Peyer's patch (tissue), 4 donors: ENCODE results near the gene MTFP1.

Source experiments
- POLR2A ChIP-seq, 2 donors: fragments of 450-650 bp; IDR thresholded peaks; one replicate each; pipeline ENCODE4 v1.5.1; 2017; ENCODE audit warnings: antibody characterized with exemption in 2 of 2, mild to moderate bottlenecking in 2 of 2, moderate library complexity in 2 of 2
- TF ChIP-seq, protein P1 (sequence below), 6 experiments: fragments of 450-650 bp in 4 of 6; fragments of 200-600 bp in 2 of 6; sonication (generic) in 1 of 6; IDR thresholded peaks; one replicate each; pipeline ENCODE4 v1.5.1; 2017 to 2019; ENCODE audit warnings: antibody characterized with exemption in 6 of 6, mild to moderate bottlenecking in 3 of 6, moderate library complexity in 1 of 6

DNA sequence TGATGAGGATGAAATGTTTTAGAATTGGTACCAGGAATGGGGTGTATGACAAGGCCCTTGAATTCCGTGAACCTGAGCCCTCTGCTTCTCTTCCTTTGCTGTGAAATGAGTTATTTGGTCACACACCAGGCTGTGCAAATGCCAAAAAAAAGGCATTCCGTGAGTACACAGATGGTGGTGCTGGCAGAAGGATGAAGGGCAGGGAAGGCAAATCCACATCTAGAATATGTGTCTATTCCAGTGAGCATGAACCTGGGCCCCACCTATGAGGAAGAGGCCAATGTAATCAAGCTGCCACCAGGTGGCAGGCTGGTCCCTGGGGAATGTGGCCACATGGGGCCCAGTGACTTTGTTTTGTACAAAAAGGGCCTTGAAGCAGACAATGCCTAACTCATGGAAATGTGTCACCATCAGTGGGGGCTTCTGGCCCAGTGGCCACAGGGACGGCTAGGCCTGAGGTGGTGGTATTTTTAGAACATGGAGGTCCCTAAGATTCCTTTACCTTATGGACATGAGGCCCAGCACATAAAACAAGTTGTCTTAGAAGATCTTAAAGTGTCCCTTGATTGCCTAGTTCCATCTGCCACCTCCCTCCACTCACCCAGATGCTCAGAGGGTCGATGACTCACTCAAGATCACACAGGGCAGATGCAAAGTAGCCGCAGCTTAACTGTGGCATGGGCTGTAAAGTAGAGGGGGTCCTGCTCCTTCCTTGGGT is 34.4 kb upstream of the MTFP1 start:
- TF ChIP-seq, protein P1, sequence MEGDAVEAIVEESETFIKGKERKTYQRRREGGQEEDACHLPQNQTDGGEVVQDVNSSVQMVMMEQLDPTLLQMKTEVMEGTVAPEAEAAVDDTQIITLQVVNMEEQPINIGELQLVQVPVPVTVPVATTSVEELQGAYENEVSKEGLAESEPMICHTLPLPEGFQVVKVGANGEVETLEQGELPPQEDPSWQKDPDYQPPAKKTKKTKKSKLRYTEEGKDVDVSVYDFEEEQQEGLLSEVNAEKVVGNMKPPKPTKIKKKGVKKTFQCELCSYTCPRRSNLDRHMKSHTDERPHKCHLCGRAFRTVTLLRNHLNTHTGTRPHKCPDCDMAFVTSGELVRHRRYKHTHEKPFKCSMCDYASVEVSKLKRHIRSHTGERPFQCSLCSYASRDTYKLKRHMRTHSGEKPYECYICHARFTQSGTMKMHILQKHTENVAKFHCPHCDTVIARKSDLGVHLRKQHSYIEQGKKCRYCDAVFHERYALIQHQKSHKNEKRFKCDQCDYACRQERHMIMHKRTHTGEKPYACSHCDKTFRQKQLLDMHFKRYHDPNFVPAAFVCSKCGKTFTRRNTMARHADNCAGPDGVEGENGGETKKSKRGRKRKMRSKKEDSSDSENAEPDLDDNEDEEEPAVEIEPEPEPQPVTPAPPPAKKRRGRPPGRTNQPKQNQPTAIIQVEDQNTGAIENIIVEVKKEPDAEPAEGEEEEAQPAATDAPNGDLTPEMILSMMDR (IDR thresholded peaks at IDR 0.05), result peak; percentile 75 to 95 (median 90)
- TF ChIP-seq POLR2A (IDR thresholded peaks at IDR 0.05), result no peak
